Measurements from ENCODE around the gene DAB1.
A peak's percentile ranks its signal among the peaks of the same experiment; 100 is the strongest.

DAB1 gene

GRCh38 chr1:57423656-57424211, at the start of gene DAB1:
TSS of gene DAB1 (minus strand) at chr1:57424060. CDS start at chr1:57291030, 133,030 bp downstream.
- DNase-seq: no peak

GRCh38 chr1:57473448-57473847, 49.6 kb upstream of the DAB1 start:
- DNase-seq: no peak

GRCh38 chr1:57471995-57472394, 48.1 kb upstream of the DAB1 start:
- DNase-seq: no peak

- no peak for DNase-seq
These were observed 46.2 kb upstream of the DAB1 start for GRCh38 chr1:57470036-57470435.

- peak; percentile 31 for DNase-seq
These were observed 45.0 kb upstream of the DAB1 start for GRCh38 chr1:57468641-57469523.

GRCh38 chr1:57467830-57468229, 44.0 kb upstream of the DAB1 start:
- DNase-seq: no peak

- DNase-seq: no peak
These were observed 40.9 kb upstream of the DAB1 start for GRCh38 chr1:57464756-57465155.

GRCh38 chr1:57463343-57463742, 39.5 kb upstream of the DAB1 start:
- DNase-seq: no peak

GRCh38 chr1:57461405-57461804, 37.5 kb upstream of the DAB1 start:
- no peak for DNase-seq

GRCh38 chr1:57451516-57451915, 27.7 kb upstream of the DAB1 start:
- no peak for DNase-seq

- DNase-seq: no peak
These were observed 27.1 kb upstream of the DAB1 start for GRCh38 chr1:57450981-57451380.

GRCh38 chr1:57447551-57447950, 23.7 kb upstream of the DAB1 start:
- DNase-seq: no peak

GRCh38 chr1:57443004-57443403, 19.1 kb upstream of the DAB1 start:
- no peak for DNase-seq

GRCh38 chr1:57440096-57440495, 16.2 kb upstream of the DAB1 start:
- DNase-seq: no peak

- no peak for DNase-seq
These were observed 7.5 kb upstream of the DAB1 start for GRCh38 chr1:57431400-57431799.

- DNase-seq: peak; percentile 63
These were observed 569 bp upstream of the DAB1 start for GRCh38 chr1:57424231-57425027.

GRCh38 chr1:57423135-57423655, 665 bp downstream of the DAB1 start:
- DNase-seq: no peak

GRCh38 chr1:57422271-57423134, 1.4 kb downstream of the DAB1 start:
- peak; percentile 40 for DNase-seq

- DNase-seq: no peak
These were observed 2.1 kb downstream of the DAB1 start for GRCh38 chr1:57421806-57422205.

GRCh38 chr1:57420981-57421785, 2.7 kb downstream of the DAB1 start:
- no peak for DNase-seq

GRCh38 chr1:57418971-57419370, 4.9 kb downstream of the DAB1 start:
- DNase-seq: no peak

GRCh38 chr1:57411262-57411661, 12.6 kb downstream of the DAB1 start:
- no peak for DNase-seq

Measured in NCI-H1694 treated with DMSO at 0.1 percent for 48 hours (cell line).